Aorta (tissue), 5 donors: ENCODE measurements around the gene LLPH. TPM values are rescaled to one million over a fixed set of nuclear protein-coding genes. Genes with fewer than 3 reads are reported as not detected.

Source experiments
- ATAC-seq: fragments of 200-7000 bp; cut with Tn5 transposase; one replicate; pipeline ENCODE4 v1.9.1; 2022; ENCODE audit warnings: moderate library complexity; ENCODE audit not compliant: low FRiP score
- DNase-seq, 2 donors: peaks; one replicate each; pipeline ENCODE4 v3.0.0-alpha.2; 2020
- H3K27ac ChIP-seq, 2 donors: one replicate each; pipeline ENCODE4 v1.5.1; 2013; ENCODE audit warnings: low read length in 2 of 2, mild to moderate bottlenecking in 2 of 2, moderate library complexity in 2 of 2, control low read depth in 1 of 2, inconsistent platforms in 1 of 2, low read depth in 1 of 2
- H3K27me3 ChIP-seq, 2 donors: one replicate each; pipeline ENCODE4 v1.6.1; 2013; ENCODE audit warnings: control low read depth in 1 of 2, low read length in 1 of 2, mild to moderate bottlenecking in 1 of 2, moderate library complexity in 1 of 2; ENCODE audit not compliant: insufficient read depth in 2 of 2, control insufficient read depth in 1 of 2
- H3K36me3 ChIP-seq, 2 donors: one replicate each; pipeline ENCODE4 v1.6.1; 2013; ENCODE audit warnings: control low read depth in 1 of 2, low read length in 1 of 2, mild to moderate bottlenecking in 1 of 2; ENCODE audit not compliant: insufficient read depth in 2 of 2, control insufficient read depth in 1 of 2
- H3K4me1 ChIP-seq, 2 donors: one replicate each; pipeline ENCODE4 v1.6.1; 2013; ENCODE audit warnings: low read length in 2 of 2, control low read depth in 1 of 2, mild to moderate bottlenecking in 1 of 2, moderate library complexity in 1 of 2; ENCODE audit not compliant: insufficient read depth in 2 of 2, control insufficient read depth in 1 of 2
- H3K4me3 ChIP-seq, 2 donors: one replicate each; pipeline ENCODE4 v1.5.1; 2013; ENCODE audit warnings: low read length in 2 of 2, control low read depth in 1 of 2, mild to moderate bottlenecking in 1 of 2
- H3K9me3 ChIP-seq: one replicate; pipeline ENCODE4 v1.6.1; 2013; ENCODE audit warnings: mild to moderate bottlenecking, low read length; ENCODE audit not compliant: control insufficient read depth
- WGBS, 2 donors: extraction: QIAGEN DNeasy Blood & Tissue Kit; methylation state at CpG; one replicate each; pipeline ENCODE4 v1.1.7; 2013; 5-methylcytosine and 5-hydroxymethylcytosine counted together
- intact Hi-C, 2 donors: fragments of 100-400 bp; cut with DNase I; formaldehyde crosslinking; loops; one replicate each; pipeline versions ENCODE4 v1.14.2 to v1.15.0; 2022
- polyA plus RNA-seq, 2 donors: library from polyadenylated mRNA; stranded (reverse); fragments of 200-250 nt; gene quantifications; one replicate each; pipeline ENCODE4 v1.2.3, GENCODE V29; 2013
- total RNA-seq, 2 donors: library from RNA; stranded (reverse); fragmentation: NEBNext Ultra II Directional; extraction: Animal tissue kit (Norgen Biotek cat#: 25700); gene quantifications; one replicate each; pipeline ENCODE4 v1.2.1, GENCODE V29; 2021
- donor health status: healthy with polysubstance abuse.
- donor health status: Bipolar disorder and iron deficiency.
- donor health status: DM: no; HTN: no; CAD: no.
- donor health status: DM: no; HTN: no; CAD: no.
- donor health status: DM: yes; HTN: yes; CAD: no.

LLPH gene
- total and polyA plus RNA-seq, 4 donors: 16.1 to 26.5 (median 18.5) TPM

DNA sequence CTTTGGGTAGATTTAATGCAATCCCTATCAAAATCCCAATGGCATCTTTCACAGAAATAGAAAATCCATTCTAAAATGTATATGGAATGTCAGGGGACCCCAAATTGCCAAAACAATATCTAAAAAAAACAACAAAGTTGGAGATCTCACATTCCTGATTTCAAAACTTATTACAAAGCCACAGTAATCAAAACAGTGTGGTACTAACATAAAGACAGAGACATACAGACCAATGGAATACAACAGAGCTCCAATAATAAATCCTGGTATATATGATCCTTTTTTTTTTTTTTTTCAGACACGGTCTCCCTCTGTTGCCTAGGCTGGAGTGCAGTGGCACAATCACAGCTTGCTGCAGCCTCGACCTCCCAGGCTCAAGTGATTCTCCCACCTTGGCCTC, 34.6 kb upstream of the LLPH start:
- H3K27ac ChIP-seq: no peak overlapping the region
- H3K4me1 ChIP-seq: peaks cover 0 to 1% of the 10 kb centered on the region in 2 donors
- H3K36me3 ChIP-seq: no peaks in the 10 kb centered on the region
- DNase-seq: no peak
- 96 to 97% methylated on average over 2 of the region's 2 CpGs for WGBS, 2 donors
- H3K9me3 ChIP-seq: no peaks in the 10 kb centered on the region
- H3K27me3 ChIP-seq: no peaks in the 10 kb centered on the region
- intact Hi-C loops: loop anchor here in 1 of 2 donors (5.0 kb wide), 1 partner anchor 33 kb away; the partner anchor contains the start of gene LLPH
- no peak overlapping the region for H3K4me3 ChIP-seq
- no peak for ATAC-seq

DNA sequence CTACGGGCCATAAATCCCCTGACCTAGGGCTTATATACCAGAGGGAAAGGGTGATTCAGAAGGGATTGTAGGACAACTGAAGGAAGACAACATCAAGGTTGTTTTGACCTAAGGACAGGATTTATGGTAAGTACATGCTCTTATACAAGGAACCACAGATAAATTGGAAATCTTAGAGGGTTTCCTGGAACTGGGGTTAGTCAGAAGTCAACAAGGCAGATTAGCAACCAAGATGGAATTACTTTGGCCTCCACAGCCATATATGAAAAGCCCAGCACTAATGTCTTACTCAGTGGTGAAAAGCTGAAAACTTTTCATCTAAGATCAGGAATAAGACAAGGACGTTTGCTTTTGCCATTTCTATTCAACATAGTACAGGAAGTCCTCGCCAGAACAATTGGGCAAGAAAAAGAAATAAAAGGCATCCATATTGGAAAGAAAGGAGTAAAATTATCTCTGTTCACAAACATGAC, 33.8 kb upstream of the LLPH start:
- no peaks in the 10 kb centered on the region for H3K27me3 ChIP-seq
- no peaks in the 10 kb centered on the region for H3K9me3 ChIP-seq
- H3K36me3 ChIP-seq: peaks cover 0 to 3% of the 10 kb centered on the region in 2 donors
- intact Hi-C loops: no loop called here
- WGBS, 2 donors: 88 to 89% methylated on average over 3 of the region's 3 CpGs
- H3K27ac ChIP-seq: no peak overlapping the region
- DNase-seq: no peak
- peaks cover 0 to 1% of the 10 kb centered on the region in 2 donors for H3K4me1 ChIP-seq
- no peak overlapping the region for H3K4me3 ChIP-seq
- no peak for ATAC-seq

DNA sequence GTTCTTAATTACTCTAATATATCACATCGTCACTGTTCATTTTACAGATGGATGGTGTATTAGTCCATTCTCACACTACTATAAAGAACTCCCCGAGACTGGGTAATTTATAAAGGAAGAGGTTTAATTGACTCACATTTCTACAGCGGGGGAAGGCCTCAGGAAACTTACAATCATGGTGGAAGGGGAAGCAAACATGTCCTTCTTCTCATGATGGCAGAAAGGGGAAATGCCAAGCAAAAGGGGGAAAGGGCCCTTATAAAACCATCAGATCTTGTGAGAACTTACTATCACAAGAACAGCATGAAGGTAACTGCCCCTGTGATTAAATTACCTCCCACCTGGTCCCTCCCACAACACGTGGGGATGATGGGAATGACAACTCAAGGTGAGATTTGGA, 32.7 kb upstream of the LLPH start:
- 65 to 72% methylated on average over 4 of the region's 4 CpGs for WGBS, 2 donors
- ATAC-seq: no peak
- no peaks in the 10 kb centered on the region for H3K27me3 ChIP-seq
- peaks cover 0 to 1% of the 10 kb centered on the region in 2 donors for H3K4me1 ChIP-seq
- DNase-seq: no peak
- intact Hi-C loops: no loop called here
- no peak overlapping the region for H3K4me3 ChIP-seq
- H3K36me3 ChIP-seq: peaks cover 0 to 3% of the 10 kb centered on the region in 2 donors
- peaks cover 2% of the 10 kb centered on the region for H3K9me3 ChIP-seq
- H3K27ac ChIP-seq: no peak overlapping the region

DNA sequence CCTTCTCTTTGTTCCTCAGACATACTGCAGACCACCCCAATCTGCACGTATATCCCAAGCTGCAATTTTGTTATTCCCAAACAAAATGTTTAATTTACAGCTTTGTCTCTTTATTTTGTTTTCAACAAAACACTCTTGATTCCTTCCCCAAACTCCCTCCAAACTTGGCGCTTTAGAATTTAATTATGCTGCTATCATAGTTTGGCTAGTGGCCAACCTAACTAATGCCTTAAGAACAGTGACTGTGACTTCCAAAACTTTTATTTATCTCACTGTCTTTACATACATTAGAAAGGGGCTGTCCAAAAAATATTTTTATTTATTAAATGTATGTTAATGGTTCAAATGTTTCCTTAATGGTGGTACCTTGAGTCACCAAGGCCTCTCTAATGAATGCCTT, 32.2 kb upstream of the LLPH start:
- Histone ChIP-seq H3K27me3 (no peaks in the 10 kb centered on the region), H3K36me3 (peaks cover 0 to 3% of the 10 kb centered on the region in 2 donors), H3K4me1 (peaks cover 0 to 1% of the 10 kb centered on the region in 2 donors), H3K4me3 (no peak overlapping the region), H3K27ac (no peak overlapping the region), H3K9me3 (peaks cover 2% of the 10 kb centered on the region)
- WGBS, 2 donors: 63 to 65% methylated on average over 2 of the region's 2 CpGs
- DNase-seq: no peak
- ATAC-seq: no peak
- intact Hi-C loops: no loop called here

DNA sequence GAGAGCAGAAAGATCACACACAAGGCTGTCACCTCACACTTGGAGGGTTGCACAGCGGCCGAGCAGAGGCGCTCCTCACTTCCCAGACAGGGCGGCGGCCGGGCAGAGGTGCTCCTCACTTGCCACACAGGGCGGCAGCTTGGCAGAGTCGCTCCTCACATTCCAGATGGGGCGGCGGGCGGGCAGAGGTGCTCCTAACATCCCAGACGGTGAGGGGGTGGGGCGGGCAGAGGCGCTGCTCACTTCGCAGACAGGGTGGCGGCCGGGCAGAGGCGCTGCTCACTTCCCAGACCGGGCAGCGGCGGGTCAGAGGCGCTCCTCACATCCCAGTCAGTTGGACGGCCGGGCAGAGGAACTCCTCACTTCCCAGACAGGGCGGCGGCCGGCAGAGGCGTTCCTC, 30.2 kb upstream of the LLPH start:
- Histone ChIP-seq H3K27ac (no peak overlapping the region), H3K27me3 (no peaks in the 10 kb centered on the region), H3K9me3 (peaks cover 2% of the 10 kb centered on the region), H3K4me1 (no peaks in the 10 kb centered on the region), H3K4me3 (no peak overlapping the region), H3K36me3 (peaks cover 0 to 3% of the 10 kb centered on the region in 2 donors)
- ATAC-seq (no peak), DNase-seq (peak in 1 of 2 donors; percentile 76)
- 94 to 97% methylated on average over 27 to 28 of the region's 28 CpGs for WGBS, 2 donors
- intact Hi-C loops: no loop called here

DNA sequence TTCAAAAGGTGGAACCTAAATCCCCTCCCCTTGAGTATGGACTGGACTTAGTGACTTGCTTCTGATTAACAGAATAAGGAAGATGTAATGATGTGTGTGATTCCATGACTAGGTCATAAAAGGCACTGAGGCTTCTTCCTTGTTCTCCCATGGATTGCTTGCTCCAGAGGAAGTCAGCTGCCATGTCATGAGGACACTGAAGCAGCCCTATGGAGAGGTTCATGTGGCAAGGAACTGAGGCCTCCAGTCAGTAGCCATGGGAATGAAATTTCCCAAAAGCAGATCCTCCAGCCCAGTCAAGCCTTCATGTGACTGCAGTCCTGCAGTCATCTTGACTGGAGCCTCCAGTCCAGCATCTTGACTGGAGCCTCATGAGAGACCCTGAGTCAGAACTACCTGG, 28.6 kb upstream of the LLPH start:
- DNase-seq (no peak), ATAC-seq (no peak)
- no peak overlapping the region for H3K4me3 ChIP-seq
- no peak overlapping the region for H3K27ac ChIP-seq
- H3K27me3 ChIP-seq: no peaks in the 10 kb centered on the region
- no peaks in the 10 kb centered on the region for H3K4me1 ChIP-seq
- peaks cover 0 to 3% of the 10 kb centered on the region in 2 donors for H3K36me3 ChIP-seq
- peaks cover 2% of the 10 kb centered on the region for H3K9me3 ChIP-seq
- intact Hi-C loops: no loop called here

DNA sequence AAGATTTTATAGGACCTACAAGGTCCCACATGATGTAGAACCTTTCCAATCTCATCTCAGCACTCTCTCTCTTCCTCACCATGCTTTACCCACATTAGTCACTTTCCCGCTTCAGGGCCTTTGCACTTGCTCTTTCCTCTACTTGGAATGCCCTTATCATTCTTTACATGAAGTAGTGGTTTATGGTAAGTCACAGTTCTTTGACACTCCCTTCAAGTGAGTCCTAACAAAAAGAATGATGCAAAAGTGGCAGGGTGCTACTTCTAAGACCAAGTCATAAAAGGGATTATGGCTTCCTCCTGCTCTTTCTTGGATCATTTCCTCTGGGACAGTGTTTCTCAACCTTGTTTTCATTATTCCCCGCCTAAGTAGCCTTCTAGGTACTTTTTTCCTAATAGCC, 26.1 kb upstream of the LLPH start:
- Histone ChIP-seq H3K4me1 (no peaks in the 10 kb centered on the region), H3K36me3 (peaks cover 0 to 3% of the 10 kb centered on the region in 2 donors), H3K27me3 (no peaks in the 10 kb centered on the region), H3K27ac (no peak overlapping the region), H3K9me3 (peaks cover 2% of the 10 kb centered on the region), H3K4me3 (no peak overlapping the region)
- intact Hi-C loops: no loop called here
- WGBS, 2 donors: 97 to 98% methylated on average over 2 of the region's 2 CpGs
- DNase-seq: no peak
- no peak for ATAC-seq

DNA sequence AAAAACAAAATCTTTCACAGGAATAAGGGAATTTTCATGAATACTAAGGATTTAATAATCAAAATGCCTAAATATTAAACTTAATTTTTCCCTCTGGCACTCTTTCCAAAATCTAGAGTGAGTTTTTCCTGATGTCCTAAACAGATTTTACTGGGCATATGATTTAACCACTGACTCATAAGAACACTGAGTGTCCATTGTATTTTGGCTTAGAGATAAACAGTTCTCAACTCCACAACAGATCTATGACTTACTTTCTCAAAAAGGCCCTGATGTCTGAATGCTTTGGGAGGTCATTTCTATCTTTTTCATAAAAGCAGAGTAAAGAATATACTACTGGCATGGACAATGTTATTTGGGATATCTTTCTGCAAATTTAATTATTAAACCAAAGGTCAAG, 24.2 kb upstream of the LLPH start:
- Histone ChIP-seq H3K4me3 (no peak overlapping the region), H3K4me1 (no peaks in the 10 kb centered on the region), H3K27me3 (no peaks in the 10 kb centered on the region), H3K36me3 (peaks cover 0 to 3% of the 10 kb centered on the region in 2 donors), H3K9me3 (peaks cover 2% of the 10 kb centered on the region), H3K27ac (no peak overlapping the region)
- intact Hi-C loops: no loop called here
- ATAC-seq (no peak), DNase-seq (no peak)

DNA sequence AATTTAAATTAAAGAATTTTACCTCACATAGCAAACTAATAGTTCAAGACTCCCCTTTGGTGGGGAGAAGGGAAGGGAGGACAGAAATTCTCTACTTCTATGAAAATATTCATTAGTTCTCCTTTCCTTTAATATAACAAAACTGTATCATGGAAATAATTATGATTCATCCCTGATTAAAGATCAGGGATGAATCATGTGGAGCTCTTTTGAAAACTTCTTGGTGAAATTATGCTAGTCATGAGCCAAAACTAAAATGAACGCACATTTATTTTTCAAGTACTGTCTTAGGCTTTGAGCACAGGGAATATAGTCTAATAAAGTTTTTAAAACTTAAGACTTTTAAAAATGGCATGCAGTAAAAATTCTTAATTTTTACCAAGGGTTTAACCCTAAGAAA, 22.2 kb upstream of the LLPH start:
- Histone ChIP-seq H3K9me3 (no peaks in the 10 kb centered on the region), H3K27me3 (no peaks in the 10 kb centered on the region), H3K4me3 (no peak overlapping the region), H3K27ac (no peak overlapping the region), H3K4me1 (no peaks in the 10 kb centered on the region), H3K36me3 (no peaks in the 10 kb centered on the region)
- DNase-seq: no peak
- 46 to 50% methylated on average over 1 of the region's 1 CpG for WGBS, 2 donors
- peak; percentile 66 for ATAC-seq
- intact Hi-C loops: no loop called here
